Lung microvascular endothelial cell (primary cell): ENCODE measurements around the gene KLHL30. TPM values are rescaled to one million over a fixed set of nuclear protein-coding genes. Genes with fewer than 3 reads are reported as not detected.

ENCODE experiments used
- DNase-seq, 2 donors: peaks; one replicate each; pipeline versions ENCODE4 v3.0.0 to v3.0.0-alpha.2; 2010; ENCODE audit warnings: low read depth in 2 of 2
- total RNA-seq: library from RNA; depleted of rRNA; stranded (reverse); fragments of >200 nt; gene quantifications from 2 replicates; pipeline ENCODE4 v1.2.1, GENCODE V29; 2014

The KLHL30 gene
- total RNA-seq, 1 donor from 2014 or later, result not detected

DNA sequence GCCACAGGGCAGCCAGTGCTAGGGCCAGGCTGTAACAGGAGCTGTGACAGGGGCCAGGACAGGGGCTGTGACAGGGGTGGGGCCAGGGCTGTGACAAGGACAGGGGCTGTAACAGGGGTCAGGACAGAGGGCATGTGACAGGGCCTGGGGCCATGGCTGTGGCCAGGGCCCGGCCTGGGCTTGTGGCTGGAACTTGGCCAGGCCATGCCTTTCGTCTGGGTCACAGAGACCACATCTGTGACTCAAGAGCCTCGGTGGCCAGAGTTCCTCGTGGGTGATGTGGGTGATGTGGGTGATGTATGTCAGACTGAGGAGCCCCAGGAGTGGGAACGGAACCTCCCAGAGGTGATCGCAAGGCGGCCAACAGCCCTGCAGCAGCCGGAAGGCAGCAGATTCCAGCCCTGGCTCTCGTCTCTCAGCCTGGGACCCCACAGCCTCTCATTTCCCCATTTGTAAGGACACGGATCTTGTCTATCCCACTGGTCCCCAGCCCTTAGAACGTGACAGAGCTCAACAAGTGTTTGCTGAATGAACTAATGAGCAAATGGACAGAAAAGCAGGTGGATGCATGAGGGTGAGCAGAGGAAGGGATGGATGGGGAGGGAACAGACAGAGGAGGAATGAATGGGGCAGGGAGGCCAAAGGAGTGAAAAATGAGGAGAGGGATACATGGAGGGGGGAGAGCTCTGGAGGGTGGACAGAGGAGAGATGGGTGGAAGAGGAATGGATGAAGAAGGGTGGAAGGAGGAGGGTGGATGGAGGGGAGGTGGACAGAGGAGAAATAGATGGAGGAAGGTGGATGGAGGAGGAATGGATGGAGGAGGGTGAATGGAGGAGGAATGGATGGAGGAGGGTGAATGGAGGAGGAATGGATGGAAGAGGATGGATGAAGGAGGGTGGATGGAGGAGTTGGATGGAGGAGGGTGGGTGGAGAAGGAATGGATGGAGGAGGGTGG lies 21.0 kb upstream of the KLHL30 start:
- DNase-seq, result no peak

DNA sequence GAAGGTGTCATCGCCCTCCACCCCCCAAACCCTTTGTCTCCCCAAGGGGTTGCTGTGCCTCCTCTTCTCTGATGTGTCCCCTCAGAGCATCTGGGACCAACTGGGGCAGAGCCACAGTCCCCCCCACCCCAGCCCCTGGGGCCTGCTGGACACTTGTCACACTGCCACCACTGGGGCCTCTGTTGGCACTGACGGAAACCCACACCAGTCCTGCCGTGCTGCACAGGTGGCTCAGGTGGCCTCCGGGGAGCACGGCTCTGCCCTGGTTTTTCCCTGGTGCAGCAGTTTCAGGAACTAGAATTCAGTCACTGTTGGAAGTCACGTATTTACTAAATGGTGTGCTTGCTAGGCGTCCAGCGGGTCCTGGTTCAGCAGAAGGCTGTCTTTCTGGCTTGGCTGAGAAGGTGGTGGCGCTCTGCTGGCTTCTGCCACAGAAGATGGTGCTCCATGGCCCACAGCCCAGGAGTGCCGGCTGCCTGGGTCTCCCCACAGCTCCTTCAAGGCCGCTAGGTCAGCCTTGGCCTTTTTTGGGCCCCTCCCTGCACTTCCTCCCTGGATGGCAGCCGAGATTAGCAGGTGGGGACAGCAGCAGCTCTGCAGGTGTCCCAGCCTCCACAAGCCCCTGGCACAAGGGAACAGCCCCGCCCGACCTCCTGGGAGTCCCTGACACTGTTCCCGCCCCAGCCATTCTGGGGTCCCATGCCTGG lies 18.6 kb upstream of the KLHL30 start:
- no peak for DNase-seq

DNA sequence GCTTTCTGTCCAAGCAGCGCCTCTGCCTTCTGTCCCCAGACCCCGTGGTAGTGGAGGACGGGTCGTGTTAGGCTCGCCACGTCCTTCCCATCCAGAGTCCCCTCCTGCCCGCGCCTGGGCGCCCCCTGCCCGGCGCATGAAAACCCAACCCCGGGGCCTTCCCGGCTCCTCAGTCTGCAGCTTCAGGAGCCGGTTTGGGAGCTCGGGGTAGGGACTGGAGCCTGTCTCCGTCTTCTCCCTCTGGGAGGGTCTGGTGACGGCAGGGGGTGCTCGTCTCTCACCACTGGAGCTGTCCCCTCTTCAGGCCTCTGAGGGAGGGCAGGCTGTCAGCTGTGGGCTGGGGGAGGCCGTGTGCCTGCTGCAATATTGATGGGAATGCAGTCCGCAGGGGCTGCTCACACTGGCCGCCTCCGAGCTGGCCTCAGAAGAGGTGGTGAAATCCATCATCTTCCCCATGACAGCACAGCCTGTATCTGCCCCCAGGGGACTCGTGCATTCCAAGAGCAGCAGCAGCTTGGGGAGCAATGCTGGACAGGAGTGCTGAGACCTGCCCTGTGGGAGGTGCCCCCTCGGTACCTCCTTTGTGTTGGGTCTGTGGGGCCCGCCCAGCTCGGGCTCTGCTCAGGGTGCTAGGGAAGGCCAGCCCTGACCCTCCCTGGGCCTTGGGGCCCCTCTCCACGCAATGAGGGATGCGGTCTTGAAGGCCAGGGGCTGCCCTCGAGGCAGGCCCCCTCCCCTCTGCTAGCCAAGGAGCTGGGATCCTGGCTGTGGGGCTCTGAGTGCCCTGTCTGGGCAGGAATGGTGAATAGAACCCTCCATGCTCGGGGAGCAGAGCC lies 17.8 kb upstream of the KLHL30 start:
- DNase-seq, result no peak

DNA sequence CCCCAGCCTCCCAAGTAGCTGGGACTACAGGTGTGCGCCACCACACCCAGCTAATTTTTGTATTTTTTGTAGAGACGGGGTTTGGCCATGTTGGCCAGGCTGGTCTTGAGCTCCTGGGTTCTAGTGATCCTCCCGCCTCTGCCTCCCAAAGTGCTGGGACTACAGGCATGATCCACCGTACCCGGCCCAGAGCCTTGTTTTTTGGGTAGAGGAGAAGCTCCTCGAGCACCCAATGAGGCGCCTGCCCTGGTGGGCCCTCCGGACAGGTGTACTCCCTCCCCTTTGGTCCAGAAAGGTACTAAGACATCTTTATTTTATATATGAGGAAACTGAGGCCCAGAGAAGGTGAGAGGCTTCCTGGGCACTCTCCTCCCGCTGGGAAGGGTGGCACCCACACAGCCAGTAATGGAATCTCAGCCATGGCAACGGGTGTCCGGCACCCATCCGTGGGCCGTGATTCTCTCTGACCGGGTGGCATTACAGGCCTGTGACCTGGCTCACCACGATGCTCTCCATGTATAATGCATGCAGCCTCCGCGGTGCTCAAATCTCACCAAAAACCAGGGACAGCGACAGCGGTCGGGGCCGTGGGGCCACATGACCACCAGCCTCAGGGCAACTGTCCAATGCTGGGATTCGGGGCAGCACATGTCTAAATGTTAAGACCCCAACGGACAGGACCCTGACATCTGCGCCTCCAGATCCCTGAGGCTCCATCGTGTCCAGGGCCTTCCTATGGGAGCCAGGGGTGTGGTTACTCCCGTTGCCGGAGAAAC lies 16.8 kb upstream of the KLHL30 start:
- no peak for DNase-seq

DNA sequence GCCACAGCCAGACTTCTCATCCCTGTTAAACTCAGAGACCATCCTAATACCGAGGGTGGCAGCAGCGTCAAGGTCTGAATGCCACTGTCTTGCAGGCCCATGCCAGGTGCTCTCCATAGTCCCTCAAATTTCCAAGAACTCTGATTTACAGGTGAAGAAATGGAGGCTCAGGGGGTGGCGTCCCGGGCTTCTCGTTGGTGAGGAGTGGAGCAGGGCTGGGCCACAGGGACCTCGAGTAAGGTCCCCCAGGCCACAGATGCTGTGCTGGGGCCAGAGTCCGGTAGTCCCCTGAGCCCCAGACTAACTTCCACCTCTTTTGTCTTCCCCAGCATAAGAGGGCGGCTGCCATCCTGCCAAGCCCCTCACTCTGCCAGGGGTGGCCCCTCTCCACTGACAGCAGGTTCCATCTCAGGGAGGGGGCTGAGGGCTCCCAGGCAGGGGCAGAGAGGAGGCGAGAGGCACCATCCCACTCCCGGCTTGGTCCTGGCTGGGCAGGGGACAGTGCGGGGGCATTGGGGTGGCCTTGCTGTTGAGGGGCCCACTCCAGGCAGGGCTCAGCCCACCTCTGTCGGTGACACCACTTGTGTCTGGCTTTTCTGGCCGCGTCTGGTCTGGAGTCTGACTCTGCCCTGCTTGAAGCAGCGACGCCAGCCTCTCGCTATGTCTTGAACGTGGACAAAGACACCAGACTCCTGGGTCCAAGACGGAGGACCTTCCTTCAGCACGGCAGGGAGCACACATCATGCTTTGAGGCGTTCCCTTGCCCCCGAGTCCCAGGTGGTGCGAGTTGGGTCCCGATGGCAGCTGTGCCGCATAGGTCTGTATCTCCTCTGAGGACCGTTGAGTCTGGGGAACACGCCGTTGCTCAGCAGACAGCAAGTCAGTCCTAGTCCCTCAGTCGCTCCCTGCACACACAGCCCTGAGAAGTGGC lies 15.9 kb upstream of the KLHL30 start:
- DNase-seq, result no peak

DNA sequence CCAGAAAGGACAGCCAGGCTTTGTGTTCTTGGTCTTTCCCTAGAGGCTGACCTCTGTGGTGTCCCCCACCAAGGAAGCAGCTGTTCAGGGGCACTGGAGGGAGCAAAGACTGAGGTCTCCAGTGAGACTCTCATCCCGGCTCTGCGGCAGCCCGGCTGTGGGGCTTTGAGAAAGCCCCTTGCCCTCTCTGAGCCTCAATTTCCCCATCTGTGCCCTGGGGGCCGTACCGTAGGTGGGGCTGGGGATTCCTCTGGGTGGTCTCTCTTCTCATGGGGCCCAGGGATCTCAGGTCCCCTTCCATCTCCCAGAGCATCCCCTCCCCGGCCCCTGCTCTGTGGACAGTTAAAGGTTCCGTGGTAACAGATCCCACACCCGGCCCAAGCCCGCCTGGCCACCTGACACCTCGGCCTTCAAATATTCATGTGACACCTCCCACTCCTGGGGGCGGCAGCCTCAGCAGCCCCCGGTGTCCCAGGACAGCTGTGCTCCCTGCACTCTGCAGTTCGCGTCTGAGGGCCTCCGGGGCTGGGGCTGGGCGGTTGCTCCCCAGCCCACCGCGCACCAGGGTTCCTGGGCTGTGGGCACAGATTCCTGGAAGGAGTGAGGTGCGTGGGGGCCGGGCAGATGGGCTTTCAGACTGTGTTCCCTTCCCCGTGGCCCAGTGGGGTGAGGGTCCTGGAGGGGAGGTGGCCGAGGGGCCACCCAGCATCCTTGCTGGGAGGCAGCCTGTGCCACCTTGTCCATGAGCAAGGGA lies 15.1 kb upstream of the KLHL30 start:
- DNase-seq, result no peak

DNA sequence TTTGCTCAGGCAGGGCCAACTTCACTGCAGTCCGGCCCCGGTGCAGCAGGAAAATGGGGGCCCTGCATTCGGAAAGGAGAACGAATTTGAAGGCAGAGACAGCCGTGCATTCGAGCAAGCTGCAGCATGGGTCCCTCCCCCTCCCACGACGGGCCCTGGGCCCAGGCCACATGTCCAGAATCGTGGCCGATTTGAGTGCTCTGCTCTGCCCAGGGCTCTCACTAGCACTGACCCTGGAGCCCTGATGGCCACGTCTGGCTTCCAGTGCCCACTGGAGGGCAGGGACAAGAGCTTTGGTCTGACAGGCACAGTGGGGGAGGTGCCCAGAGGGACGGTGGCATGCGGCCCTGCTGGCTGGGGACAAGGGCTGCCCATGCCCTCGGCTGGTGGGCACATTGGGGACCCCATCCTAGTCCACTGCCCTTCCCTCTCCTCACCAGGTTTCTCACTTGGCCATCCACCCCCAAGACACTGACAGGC lies 14.4 kb upstream of the KLHL30 start:
- no peak for DNase-seq

DNA sequence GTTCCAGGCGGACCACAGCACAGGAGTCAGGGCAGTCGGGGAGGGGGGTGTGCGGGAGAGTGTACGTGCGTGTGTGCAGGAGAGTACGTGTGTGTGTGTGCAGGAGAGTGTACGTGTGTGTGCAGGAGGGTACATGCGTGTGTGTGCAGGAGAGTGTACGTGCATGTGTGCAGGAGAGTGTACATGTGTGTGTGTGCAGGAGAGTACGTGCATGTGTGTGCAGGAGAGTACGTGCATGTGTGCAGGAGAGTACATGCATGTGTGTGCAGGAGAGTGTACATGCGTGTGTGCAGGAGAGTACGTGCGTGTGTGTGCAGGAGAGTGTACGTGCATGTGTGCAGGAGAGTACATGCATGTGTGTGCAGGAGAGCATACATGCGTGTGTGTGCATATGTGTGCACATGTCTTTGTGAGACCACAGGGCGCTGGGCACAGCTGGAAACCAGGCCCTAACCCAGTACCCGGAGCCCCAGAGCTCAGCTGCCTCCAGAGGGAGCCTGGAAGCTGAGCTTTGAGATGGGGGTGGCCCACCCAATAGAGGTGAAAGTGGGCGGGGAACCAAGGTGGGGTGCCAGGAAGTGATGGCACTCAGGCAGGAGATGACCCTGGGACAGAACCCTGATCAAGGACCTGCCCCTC lies 13.9 kb upstream of the KLHL30 start:
- DNase-seq, result no peak

DNA sequence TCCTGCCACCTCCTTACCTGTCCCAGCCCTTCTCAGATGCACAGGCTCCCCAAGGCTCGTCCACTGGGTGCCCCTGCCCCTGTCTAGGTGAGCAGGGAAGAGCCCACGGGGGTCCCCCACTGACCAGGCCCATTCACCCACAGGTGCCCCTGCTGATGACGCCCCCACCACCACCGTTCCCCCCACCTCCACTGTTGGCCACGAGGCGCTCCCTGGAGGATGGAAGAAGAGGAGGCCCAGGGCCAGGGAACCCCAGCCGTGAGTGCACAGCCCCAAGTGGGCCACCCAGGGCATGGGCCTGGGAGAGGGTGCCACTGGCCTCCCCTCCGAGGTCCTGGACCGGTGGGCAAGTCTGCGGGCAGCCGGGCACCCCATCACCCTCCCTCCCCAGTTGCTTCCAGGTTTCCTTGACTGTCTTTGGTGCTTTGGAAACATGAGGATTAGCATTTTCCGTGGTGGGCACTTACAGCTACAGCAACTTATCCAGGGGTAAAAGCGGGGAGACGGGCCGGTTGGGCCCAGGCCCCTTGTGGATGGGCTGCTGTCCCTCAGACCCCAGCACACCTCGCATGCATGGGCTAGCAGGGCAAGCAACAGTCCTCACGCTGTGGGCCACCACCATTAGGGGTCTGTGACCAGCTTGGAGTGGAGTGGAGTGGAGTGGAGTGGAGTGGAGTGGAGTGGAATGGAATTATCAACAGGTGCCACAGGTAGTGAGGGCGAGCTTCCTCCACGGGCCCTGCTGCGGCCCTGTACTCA lies 13.2 kb upstream of the KLHL30 start:
- DNase-seq, result no peak

DNA sequence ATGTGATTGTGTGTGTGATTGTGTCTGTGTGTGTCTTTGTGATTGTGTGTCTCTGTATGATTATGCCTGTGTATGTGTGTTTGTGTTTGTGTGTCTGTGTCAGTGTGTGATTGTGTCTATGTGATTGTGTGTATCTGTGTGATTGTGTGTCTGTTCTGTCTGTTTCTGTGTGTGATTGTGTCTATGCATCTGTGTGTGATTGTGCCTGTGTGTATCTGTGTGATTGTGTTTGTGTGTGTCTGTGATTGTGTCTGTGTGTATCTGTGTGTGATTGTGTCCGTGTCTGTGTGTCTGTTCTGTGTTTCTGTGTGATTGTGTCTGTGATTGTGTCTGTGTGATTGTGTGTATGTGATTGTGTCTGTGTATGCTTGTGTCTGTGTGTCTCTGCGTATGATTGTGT lies 12.1 kb upstream of the KLHL30 start:
- no peak for DNase-seq

DNA sequence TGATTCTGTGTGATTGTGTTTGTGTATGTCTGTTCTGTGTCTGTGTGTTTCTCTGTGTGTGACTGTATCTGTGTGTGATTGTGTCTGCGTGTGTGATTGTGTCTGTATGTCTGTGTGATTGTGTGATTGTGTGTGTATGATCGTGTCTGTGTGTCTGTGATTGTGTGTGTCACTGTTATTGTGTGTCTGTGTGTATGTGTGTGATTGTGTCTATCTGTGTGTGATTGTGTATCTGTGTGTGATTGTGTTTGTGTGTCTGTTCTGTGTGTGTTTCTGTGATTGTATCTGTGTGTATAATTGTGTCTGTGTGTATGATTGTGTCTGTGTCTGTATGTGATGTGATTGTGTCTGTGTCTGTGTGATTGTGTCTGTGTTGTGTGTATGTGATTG lies 11.7 kb upstream of the KLHL30 start:
- DNase-seq, result no peak

DNA sequence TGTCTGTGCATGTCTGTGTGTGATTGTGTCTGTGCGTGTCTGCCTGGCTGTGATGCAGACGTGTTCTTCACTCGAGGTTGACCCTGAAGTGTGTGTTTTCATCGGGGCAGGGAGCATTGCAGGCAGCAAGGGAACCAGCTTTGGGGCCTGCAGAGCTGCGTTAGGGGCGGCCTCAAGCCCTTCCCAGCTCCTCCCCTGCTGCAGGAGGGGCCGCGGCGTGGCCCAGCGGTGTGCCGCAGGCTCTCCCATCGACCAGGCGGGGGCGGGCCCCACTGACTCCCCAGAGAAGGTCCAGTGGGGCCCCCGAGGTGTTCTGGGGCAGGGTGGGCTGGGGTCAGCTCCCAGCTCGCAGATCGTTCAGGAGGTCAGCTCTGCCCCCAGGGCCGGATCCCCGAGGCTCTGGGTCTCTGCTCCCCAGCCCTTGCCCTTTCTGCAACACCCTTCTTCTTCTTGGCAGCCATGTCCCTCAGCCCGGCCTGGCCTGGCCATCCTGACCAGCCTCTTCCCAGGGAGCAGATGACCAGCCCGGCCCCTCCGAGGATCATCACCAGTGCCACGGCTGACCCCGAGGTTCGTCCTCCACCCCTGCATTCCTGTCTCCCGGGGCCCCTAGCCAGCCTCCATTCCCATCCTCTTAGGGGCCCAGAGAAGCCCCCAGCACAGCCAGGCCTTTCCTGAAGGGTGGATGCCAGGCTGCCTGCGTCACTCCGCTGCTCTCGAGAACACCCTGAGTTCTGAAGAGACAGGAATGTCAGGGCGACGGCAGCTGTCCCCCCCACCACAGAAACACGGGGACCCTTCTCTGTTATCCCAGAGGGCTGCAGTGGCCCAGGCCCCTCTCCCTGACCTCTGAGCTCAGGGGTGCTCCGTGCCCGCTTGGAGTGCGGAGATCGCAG lies 11.1 kb upstream of the KLHL30 start:
- peak in 1 of 2 donors; percentile 30 for DNase-seq

DNA sequence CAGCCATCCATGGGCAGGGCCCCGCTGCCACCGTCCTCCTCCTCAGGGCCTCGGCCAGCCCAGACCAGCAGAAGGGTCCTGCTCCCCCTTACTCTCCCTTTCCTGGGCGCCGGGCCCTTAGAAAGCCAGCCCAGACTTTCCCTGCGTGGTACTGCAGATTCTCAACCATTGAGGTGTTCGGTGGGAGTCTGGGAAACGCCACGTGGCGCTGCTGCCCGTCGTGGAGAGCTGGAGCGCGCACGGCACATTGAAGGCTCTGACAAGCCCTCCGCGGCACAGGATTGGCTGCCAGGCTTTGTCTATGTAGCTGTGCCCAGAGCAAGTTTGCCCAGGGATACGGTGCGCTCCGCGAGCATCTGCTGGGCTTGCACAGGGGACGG lies 10.4 kb upstream of the KLHL30 start:
- DNase-seq, result no peak

DNA sequence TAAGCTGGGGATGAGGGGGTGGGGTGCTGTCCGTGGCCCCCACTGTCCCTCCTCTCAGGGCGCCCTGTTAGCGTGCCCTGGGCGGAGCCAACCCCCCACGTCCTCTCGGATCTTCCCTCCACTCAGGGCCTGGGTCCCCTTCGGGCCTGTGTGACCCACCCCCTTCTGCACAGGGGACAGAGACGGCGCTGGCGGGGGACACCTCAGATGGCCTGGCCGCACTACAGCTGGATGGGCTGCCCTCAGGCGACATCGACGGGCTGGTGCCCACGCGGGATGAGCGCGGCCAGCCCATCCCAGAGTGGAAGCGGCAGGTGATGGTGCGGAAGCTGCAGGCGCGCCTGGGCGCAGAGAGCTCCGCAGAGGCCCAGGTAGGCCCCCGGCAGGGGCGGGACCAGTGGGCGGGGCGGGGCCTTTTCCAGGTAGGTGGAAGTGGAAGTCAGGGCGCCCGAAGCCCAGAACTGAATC lies 9.9 kb upstream of the KLHL30 start:
- no peak for DNase-seq

DNA sequence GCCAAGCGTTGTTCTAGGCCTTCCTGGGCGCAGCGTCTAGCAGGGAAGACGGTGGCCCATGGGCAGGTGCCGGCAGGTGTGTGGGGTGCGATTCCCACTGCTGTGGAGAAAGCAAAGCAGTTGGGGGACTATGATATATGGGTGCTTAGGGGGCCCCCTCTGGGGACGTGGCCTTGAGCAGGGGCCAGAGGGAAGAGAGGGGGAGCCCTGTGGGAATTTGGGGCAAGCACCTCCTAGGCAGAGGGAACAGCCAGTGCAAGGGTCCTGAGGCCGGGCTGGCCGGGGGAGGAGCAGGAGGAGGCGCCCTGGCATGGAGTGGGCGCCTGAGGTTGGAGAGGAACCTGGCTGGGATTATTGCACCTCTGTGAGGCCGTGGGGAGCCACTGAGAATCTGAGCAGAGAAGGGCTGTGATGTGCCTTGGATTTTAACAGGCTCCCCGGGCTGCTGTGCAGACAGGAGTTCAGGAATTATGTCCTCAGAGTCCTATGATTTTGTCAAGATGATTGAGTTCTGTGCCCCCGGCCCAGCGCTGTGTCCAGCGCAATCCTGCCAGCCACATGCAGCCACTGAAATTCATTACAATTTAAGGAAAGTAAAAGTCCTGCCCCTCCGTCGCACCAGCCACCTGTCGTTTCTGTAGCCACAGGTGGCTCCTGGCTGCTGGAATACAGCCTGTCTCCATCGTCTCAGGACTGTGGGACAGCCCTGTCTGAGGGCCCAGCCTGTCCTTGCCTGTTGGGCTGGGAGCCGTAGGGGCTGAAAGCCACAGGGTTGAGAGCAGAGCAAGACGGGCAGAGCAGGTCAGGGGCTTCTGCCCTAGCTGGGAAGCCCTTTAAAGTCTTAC lies 9.1 kb upstream of the KLHL30 start:
- DNase-seq, result no peak
